Hepatocyte (in vitro differentiated cells): ENCODE measurements around the gene ORM2. TPM values are rescaled to one million over a fixed set of nuclear protein-coding genes. Genes with fewer than 3 reads are reported as not detected.

Experiments used
- DNase-seq: peaks from one replicate; pipeline ENCODE4 v3.0.0-alpha.2; 2016; ENCODE audit warnings: low spot score
- H2AFZ ChIP-seq: fragments of 200-600 bp; sonication (generic); 2 replicates; pipeline ENCODE4 v1.6.0; 2016; ENCODE audit warnings: antibody characterized with exemption, mild to moderate bottlenecking
- H3K27ac ChIP-seq: fragments of 200-600 bp; sonication (generic); 2 replicates; pipeline ENCODE4 v1.5.1; 2016; ENCODE audit warnings: mild to moderate bottlenecking
- H3K27me3 ChIP-seq: fragments of 200-600 bp; sonication (generic); 2 replicates; pipeline ENCODE4 v1.6.1; 2016
- H3K36me3 ChIP-seq: fragments of 200-600 bp; sonication (generic); replicated peaks from 2 replicates; pipeline ENCODE4 v1.5.1; 2016; ENCODE audit warnings: low read depth; ENCODE audit not compliant: insufficient read depth
- H3K4me1 ChIP-seq: fragments of 200-600 bp; sonication (generic); 2 replicates; pipeline ENCODE4 v1.5.1; 2016; ENCODE audit warnings: mild to moderate bottlenecking, moderate library complexity; ENCODE audit not compliant: insufficient read depth
- H3K4me2 ChIP-seq: fragments of 200-600 bp; sonication (generic); 2 replicates; pipeline ENCODE4 v1.6.0; 2016
- H3K4me3 ChIP-seq: fragments of 200-600 bp; sonication (generic); 2 replicates; pipeline ENCODE4 v1.5.1; 2016; ENCODE audit warnings: mild to moderate bottlenecking
- H3K79me2 ChIP-seq: fragments of 200-600 bp; sonication (generic); 2 replicates; pipeline ENCODE4 v1.6.0; 2017; ENCODE audit warnings: mild to moderate bottlenecking
- H3K9me2 ChIP-seq: fragments of 200-600 bp; sonication (generic); replicated peaks from 2 replicates; pipeline ENCODE4 v1.6.0; 2017; ENCODE audit warnings: mild to moderate bottlenecking; ENCODE audit not compliant: insufficient read depth
- H3K9me3 ChIP-seq: fragments of 200-600 bp; sonication (generic); 2 replicates; pipeline ENCODE4 v1.5.1; 2016; ENCODE audit warnings: low read depth, mild to moderate bottlenecking
- H4K20me1 ChIP-seq: fragments of 200-600 bp; sonication (generic); 2 replicates; pipeline ENCODE4 v1.6.0; 2016; ENCODE audit warnings: mild to moderate bottlenecking; ENCODE audit not compliant: insufficient read depth, poor library complexity, severe bottlenecking
- CTCF ChIP-seq: fragments of 200-600 bp; sonication (generic); IDR thresholded peaks from 2 replicates; pipeline ENCODE4 v1.5.1; 2016; ENCODE audit warnings: antibody characterized with exemption, mild to moderate bottlenecking; ENCODE audit not compliant: poor library complexity
- EZH2 ChIP-seq: fragments of 200-600 bp; sonication (generic); IDR thresholded peaks from 2 replicates; pipeline ENCODE4 v1.6.1; 2016; ENCODE audit warnings: antibody characterized with exemption, mild to moderate bottlenecking, borderline replicate concordance
- EZH2phosphoT487 ChIP-seq: fragments of 200-600 bp; sonication (generic); IDR thresholded peaks from one replicate; pipeline ENCODE4 v1.6.1; 2018; ENCODE audit warnings: antibody characterized with exemption, mild to moderate bottlenecking, low read depth, moderate library complexity; ENCODE audit not compliant: unreplicated experiment, severe bottlenecking
- WGBS: methylation state at CpG from one replicate; pipeline ENCODE4 v1.1.6; 2016; ENCODE audit warnings: low lambda C conversion rate; ENCODE audit errors: missing lambda C conversion rate; 5-methylcytosine and 5-hydroxymethylcytosine counted together
- polyA plus RNA-seq: library from polyadenylated mRNA; unstranded; fragments of >200 nt; fragmentation: Nextera tagmentation; extraction: Ambion mirVana; gene quantifications from 2 replicates; pipeline ENCODE4 v1.2.1, GENCODE V29; 2016
- total RNA-seq: library from RNA; depleted of rRNA; stranded (reverse); fragments of >200 nt; gene quantifications from 2 replicates; pipeline ENCODE4 v1.2.3, GENCODE V29; 2014

The ORM2 gene
- total and polyA plus RNA-seq, 2 experiments from 2014 or later = 52.0 to 136 TPM

DNA sequence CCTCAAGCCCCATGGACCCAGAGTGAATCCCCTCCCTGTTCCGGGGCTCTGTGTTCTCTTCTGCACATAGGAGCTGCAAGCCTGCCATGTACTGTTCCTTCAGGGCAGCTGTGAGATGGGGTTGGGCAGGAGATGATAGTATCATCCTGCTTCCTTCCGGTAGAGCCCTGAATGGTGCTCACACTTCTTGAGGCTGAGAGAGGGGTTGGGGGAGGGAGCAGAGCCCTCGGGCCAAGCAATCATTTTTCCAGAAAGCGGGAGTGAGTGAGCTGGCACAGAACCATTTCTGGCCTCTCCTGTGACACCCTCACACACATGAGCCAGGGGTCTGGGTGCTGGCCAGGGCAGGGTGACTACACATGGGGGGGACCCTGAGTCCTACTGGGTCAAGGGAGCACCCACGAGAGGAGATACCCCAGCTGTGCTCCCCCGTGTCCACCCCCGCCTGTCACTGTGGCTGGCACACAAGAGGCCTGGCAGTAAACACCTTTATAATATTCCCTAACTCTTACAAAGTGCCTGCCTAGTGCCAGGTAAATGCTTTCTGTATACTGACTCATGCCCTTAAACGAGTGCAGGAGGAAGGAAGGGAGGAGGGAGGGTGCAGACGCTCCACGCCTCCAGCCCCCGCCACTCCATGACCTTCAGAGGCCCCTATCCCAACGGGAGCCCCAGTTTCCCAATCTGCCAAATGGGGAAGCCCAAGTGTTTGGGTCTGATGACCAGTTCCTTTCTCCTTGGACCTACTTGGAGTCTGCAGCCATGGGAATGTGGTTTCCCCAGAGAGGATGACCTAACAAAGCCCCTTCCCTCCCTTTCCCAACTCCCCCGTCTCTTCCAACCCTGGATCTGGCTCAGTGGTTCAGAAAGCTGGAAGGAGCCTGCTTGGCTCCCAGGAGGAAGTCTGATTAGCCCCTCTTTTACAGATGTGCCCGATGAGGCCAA lies 42.6 kb downstream of the ORM2 start:
- Histone ChIP-seq H3K4me1 (peaks cover 6% of the 10 kb centered on the region), H3K4me2 (no peak overlapping the region), H3K9me3 (no peaks in the 10 kb centered on the region), H3K27ac (no peak overlapping the region), H3K36me3 (no peaks in the 10 kb centered on the region), H2AFZ (no peak overlapping the region), H3K79me2 (no peaks in the 10 kb centered on the region), H3K4me3 (no peak overlapping the region), H3K9me2 (no peaks in the 10 kb centered on the region), H3K27me3 (no peaks in the 10 kb centered on the region), H4K20me1 (no peaks in the 10 kb centered on the region)
- TF ChIP-seq EZH2 = no peak
- no peak for TF ChIP-seq CTCF
- TF ChIP-seq EZH2phosphoT487 = no peak
- DNase-seq = no peak
- WGBS = 76% methylated on average over 14 of the region's 14 CpGs

- H3K36me3 ChIP-seq = no peaks in the 10 kb centered on the region
- no peaks in the 10 kb centered on the region for H4K20me1 ChIP-seq
- no peak overlapping the region for H3K4me2 ChIP-seq
- no peaks in the 10 kb centered on the region for H3K79me2 ChIP-seq
- 86% methylated on average over 9 of the region's 9 CpGs for WGBS
- no peaks in the 10 kb centered on the region for H3K27me3 ChIP-seq
- no peak for DNase-seq
- no peak overlapping the region for H2AFZ ChIP-seq
- no peak overlapping the region for H3K27ac ChIP-seq
- no peaks in the 10 kb centered on the region for H3K9me3 ChIP-seq
- no peak for TF ChIP-seq CTCF
- TF ChIP-seq EZH2phosphoT487 = no peak
- no peak for TF ChIP-seq EZH2
- no peaks in the 10 kb centered on the region for H3K9me2 ChIP-seq
- no peak overlapping the region for H3K4me3 ChIP-seq
- H3K4me1 ChIP-seq = peaks cover 4% of the 10 kb centered on the region
Measured at GRCh38 chr9:114372921-114373448, 43.3 kb downstream of the ORM2 start.

DNA sequence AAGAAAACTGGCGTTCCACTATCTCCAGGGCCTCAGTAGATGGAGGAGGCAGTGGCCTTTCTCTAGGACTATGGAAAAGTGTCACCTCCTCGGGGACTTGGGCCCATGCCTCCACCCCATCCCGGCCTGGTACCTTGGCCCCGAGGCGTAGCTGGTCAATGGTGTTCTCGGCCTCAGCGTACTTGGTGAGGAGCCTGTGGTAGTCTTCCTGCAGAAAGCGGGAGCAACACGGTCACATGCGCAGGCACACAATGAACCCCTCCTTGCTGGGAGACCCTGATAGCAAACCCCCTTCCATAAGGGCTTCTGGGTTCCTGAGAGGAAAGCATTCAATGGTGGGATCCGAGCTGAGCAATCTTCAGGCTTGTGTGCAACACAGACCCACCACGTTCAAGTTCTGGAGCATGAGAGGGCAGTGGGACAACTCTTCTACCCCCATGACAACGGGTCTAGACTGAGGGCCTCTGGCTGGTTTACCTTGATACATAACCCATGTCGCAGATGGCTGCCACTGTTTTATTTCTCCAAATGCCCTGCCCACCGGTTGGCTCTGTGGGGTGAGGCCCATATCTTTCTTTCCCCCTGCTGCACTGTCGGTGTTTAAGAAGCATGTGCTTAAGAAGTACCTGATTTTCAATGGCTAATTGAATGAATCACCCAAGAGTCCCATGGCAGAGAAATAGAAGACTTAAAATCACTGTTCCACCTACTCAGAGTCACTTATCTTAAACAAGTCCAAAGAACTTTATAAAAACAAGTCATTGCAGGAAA lies 44.5 kb downstream of the ORM2 start:
- DNase-seq = no peak
- Histone ChIP-seq H3K4me3 (no peak overlapping the region), H3K27me3 (no peaks in the 10 kb centered on the region), H3K27ac (no peak overlapping the region), H3K4me1 (peaks cover 2% of the 10 kb centered on the region), H3K79me2 (no peaks in the 10 kb centered on the region), H3K9me2 (no peaks in the 10 kb centered on the region), H2AFZ (no peak overlapping the region), H4K20me1 (no peaks in the 10 kb centered on the region), H3K4me2 (no peak overlapping the region), H3K36me3 (no peaks in the 10 kb centered on the region), H3K9me3 (no peaks in the 10 kb centered on the region)
- WGBS = 92% methylated on average over 16 of the region's 16 CpGs
- TF ChIP-seq EZH2phosphoT487 (no peak), EZH2 (no peak), CTCF (no peak)
